ENCODE measurements around the gene PPARD.
"Not testable (repeated sequence)": the region's sequence is repeated elsewhere in the genome, so short reads cannot be mapped to it uniquely, and the experiment has no call there.

The PPARD gene

DNA sequence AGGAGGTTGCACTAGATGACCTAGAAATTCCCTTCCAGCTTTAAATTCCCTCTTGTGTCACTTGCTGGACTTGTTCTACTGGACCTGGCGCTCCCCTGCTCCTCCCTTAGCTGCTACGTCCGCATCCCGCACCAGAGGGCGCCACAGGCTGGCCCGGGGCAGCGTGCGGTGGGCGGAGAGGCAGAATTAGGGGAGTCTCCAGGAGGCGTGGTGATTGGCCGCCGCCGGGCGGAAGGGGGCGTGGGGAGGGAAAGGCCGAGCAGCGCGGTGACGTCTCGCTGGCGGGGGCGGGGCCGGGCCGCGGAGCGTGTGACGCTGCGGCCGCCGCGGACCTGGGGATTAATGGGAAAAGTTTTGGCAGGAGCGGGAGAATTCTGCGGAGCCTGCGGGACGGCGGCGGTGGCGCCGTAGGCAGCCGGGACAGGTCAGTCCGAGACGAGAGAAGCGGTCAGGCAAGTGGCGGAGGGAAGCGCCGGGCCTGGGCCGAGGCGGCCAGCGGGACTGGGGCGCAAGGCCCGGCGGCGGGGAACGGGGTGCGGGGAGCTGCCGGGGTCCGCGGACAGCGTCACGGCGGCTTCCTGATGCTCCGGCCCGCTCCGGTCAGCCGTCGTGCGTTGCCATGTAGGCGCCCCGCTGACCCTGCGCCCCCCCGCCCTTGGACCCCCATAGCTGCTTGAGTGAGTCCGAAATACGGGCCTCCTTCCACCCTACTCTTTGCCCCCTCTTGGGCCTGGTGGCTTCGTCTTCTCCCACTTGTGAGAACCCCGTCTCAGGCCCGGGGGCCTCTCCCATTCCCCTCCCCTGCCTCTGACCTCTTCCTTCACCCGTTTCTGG, at the start of gene PPARD:
TSS of gene PPARD (plus strand) at position 301 of the 834 bp plus-strand sequence. CDS start 68,530 bp downstream, outside the sequence.
- DNase-seq (ENCODE audit: low spot score) = peak; percentile 100

DNA sequence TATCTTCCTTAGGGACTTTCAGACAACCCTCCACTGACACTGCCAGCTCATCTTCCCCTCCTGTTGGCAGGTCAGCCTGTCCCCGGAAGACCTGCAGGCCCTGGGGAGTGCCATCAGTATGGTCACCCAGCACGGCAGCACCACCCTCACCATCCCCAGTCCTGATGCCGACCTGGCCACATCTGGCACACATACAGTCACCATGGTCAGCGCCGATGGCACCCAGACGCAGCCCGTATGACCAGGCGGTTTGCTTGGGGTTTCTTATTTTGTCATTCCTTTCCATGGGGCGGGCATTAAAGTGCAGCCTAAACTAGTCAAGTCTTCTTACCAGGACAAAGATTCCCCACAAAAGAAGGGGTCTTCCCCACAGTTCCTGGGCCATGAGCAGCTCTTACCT, 48.7 kb upstream of the PPARD start:
- DNase-seq (ENCODE audit: low spot score) = no peak

DNA sequence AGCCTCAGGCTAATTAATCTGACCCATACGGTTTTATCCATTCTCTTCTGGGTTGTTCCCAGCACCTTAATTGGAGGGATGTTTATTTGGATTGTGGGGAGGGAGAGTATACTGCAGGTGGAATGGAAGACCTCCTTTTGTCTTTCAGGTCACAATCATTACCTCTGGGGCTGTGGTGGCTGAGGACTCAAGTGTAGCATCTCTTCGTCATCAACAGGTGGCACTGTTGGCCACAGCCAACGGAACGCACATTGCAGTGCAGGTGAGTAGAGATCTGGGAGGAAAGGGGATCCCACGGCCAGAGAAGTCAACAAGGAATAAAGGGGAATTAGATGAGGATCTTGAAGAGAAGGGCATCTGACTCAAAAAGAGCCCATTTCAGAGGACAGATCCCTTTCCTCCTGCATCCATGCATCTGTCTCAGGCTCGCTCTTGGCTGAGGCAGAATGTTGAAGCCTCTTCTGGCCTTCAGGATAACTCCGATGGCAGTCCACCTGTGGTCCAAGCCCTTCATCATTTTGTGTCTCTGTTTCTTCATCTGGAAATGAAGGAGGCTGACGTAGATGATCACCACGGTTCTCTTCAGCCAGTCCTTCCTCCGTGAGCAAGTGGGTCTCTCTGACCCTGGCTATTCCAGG, 47.9 kb upstream of the PPARD start:
- peak; percentile 70 for DNase-seq (ENCODE audit: low spot score)

DNA sequence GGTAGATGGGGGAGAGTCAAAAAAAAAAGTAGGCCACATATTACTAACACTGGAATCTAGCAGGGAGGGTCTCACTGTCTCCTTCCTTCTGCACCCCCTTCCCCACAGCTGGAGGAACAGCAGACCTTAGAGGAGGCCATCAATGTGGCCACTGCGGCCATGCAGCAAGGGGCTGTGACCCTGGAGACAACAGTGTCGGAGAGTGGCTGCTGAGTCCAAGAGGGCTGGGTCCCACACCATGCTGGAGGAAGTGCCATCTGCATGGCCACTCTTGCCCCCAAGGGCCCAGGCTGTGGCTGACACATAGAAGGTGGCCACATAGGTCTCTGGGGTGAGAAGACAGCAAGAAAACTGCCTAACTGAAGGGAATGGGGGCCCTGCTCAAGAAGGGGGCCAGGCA, 47.3 kb upstream of the PPARD start:
- no peak for DNase-seq (ENCODE audit: low spot score)

DNA sequence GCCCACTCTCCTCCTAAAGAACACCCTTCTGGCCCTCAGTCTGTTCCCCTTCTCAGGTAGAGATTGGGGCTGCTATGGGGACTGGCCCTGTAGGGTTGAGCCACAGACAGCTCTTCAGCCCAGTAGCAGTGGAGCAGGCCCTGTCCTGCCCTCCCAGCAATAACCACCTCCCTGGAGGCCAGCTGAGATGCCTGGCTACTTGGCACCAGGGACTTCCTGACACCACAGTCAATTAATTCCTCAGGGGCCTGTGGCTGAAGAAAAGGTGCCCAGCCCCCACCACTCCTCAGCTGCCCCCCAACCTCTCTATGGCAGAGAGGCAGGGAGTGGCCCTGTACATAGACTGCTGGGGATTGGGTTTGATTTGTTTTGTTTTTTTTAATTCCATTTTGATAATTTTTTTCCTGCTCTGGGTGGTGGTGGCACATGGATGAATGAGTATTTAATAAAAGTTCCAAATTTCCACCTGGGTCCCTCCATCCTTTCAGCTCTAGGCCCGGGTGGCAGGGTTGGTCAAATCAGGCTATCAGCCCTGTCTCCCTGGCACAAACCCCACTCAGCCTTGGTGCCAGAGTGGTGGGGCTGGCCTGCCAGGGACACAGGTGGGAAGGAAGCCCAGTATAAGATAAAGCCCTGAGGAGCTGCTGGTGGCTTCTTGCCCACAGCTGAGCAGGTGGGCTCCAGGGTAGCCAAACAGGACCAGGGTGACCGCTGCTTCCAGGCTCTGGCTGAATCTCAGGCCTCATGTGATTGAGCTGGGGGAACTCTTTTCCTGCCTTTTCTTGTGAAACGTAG, 46.6 kb upstream of the PPARD start:
- no peak for DNase-seq (ENCODE audit: low spot score)

DNA sequence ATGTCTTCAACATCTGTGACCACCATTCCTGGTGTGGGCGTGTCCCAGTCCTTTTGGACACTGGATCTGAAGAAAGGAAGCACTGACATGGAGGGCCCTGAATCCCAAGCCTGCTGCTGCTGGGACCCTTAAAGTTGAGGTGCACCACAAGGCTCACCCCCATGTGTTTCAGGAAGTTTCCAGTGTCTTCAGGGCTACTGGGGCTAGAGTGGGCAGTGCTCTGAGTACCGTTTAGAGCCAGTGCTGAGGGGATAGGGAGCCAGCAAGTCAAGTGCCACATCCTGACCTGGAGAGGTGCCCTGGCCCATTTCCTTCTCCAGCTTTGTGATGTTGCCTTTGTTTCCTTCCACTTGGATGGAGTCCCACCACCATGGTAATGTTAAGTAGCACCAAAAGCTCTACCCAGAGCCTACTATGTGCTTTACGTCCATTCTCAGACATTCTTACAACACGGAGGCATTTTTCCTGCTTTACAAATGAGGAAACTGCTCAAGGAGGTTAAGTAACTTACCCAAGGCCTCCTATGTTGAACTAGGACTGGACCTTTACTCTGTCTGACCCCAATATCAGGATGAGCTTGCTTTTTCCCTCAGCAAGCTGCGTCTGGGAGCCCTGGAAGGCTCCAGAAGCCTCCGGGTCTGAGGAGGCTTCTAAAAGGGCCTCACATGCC, 45.3 kb upstream of the PPARD start:
- DNase-seq (ENCODE audit: low spot score) = no peak

DNA sequence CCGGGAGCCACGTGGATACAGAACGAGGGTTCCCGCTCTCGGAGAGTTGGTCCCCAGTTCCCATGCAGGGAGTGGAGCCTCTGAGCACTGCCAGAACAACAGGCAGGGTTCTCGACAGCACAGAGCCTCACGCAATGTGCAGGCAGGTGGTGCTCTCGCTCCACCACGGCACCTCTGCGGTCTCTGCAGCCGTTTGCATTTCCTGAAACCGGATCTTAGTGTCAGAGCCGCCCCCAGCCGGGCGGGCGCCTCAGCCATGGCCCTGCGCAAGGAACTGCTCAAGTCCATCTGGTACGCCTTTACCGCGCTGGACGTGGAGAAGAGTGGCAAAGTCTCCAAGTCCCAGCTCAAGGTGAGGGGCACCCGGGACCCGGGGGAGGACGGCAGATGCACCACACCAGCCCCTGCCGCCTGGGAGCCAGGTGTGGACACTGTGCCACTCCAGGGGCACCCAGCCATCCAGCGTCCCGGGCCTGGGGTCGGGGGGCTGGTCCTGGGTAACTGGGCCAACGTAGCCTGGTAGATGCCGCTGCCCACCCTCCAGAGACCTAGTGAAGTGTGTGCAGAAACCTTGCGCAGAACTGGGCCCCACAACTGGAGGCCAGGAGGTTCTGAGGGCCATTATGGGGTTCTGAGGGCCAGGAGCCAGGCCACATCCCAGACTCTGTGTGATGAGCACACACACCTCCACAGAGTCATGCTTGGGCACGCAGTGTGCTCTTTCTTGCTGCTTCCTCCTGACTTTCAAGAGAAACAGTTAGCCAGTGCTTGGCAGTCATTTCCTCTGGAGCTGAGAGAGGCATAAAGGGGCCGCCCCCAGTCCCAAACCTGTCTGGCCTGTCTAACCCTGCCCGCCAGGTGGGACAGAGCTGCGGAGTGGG, 44.5 kb upstream of the PPARD start, which contains the start of gene DEF6:
TSS of gene DEF6 (plus strand) at position 218 of the 881 bp plus-strand sequence. CDS start at position 257, 39 bp downstream.
- peak; percentile 74 for DNase-seq (ENCODE audit: low spot score)

DNA sequence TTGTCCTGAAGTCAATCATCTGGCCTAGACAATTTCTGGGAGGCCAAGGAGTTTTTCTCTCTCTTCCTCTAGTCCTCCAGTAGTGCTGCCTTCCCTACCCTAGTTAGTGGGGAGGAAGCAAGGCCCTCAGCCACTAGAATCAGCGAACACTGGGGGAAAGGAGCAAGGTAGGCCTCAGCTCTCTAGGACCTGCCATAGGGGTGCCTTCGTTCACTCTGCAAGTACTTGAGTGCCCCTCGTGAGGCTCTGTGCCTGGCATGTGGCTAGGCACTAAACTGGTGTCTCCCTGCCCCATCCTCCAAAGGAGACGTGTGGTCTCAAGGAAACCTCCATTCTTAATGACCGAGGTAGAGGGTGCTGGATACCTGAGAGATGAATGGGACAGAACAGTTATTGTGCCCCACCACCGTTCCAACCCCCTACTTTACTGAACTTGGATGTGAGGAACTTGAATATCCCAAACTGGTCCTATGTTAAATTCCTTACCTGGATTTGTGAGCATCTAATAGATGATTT, 43.7 kb upstream of the PPARD start:
- DNase-seq (ENCODE audit: low spot score) = no peak

DNA sequence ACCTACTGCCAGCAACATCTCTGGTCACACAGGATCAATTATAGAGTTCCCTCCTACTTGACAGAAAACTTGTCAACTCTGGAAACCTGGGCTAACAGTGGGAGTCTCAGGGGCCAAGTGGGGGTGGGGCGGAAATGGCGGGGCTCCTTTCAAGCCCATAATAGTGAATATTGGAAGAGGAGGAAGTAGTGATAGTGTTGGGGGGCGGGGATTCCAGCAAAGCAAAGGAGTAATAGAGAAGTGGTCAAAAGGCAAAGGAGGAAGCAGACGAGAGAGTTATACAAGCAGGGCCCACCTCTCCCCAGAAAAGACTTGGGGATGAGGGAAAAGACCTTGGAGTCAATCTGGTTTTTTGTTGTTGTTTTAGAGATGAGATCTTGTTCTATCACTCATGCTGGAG, 42.7 kb upstream of the PPARD start:
- no peak for DNase-seq (ENCODE audit: low spot score)

DNA sequence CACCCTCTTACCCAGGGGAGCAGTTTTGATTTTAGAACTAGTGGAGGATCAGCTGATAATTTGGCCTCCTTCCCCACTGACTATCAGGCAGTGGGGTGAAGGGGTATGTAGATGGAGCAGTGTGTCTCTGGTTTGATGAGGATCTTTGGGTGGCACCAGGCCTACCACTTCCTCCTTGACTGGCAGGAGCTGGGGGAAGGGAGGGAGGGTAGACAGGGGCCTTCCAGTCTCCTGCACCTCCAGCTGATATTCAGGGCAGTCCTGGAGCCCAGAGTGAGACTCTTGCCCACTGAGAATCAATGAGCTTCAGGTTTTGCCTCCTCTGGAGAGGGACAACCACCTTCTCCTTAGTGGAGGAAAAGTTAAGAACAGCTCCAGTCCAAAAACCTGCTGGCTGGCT, 41.5 kb upstream of the PPARD start:
- DNase-seq (ENCODE audit: low spot score) = no peak

DNA sequence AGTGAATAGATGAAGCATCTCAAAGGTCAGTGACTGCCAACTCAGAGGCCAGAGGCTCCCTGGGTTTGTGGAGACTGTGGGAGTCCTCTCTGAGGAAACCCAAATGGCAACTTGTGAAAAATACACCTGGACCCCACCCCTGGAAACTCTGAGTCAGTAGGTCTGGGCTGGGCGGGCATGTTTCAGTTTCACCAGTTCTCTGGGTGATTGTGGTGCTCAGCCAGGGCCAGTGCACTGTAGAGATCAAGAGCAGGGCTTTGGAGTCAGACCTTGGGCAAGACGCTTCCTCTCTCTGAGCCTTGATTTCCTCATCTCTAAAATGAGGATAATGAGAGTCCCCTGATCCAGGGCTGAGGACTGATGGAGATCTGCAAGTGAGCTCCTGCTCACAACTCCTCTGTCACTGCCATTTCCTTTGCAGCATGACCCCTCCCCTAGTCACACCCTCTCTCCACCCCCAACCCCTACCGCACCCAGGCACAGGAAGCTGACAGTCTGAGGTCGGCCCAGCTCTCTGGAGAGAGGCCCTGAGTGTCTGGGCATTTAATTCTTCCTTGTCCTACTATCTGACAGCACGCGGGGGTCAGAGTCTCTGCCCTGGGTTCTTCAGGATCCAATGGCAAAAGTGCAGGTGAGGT, 39.6 kb upstream of the PPARD start:
- DNase-seq (ENCODE audit: low spot score) = no peak

DNA sequence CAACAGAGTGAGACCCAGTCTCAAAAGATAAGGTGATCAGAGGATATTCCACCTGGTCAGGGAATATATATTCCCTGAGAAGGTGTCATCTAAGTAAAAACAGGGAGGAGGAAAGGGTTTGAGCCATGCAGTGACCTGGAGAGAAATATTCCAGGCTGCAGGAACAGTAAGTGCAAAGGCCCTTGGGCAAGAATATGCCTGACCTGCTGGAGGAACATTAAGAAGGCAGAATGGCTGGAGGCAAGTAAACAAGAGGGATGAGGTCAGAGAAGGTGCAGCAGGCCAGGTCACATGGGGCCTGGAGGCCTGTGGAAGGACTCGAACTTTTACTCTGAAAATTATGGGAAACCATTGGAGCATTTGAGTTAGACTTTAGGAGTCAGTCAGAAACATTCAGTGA, 38.1 kb upstream of the PPARD start:
- DNase-seq (ENCODE audit: low spot score) = no peak

DNA sequence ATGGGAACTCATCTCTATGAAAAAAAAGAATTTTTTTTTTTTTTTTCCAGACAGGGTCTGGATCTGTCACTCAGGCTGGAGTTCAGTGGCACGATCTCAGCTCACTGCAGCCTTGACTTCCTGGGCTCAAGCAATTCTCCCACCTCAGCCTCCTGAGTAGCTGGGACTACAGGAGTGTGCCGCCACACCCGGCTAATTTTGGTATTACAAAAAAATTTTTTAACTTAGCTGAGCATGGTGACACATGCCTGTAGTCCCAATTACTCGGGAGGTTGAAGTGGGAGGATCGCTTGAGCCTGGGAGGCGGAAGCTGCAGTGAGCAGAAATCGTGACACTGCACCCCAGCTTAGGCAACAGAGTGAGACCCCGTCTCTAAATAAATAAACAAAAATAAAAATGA, 37.2 kb upstream of the PPARD start:
- DNase-seq (ENCODE audit: low spot score) = no peak

DNA sequence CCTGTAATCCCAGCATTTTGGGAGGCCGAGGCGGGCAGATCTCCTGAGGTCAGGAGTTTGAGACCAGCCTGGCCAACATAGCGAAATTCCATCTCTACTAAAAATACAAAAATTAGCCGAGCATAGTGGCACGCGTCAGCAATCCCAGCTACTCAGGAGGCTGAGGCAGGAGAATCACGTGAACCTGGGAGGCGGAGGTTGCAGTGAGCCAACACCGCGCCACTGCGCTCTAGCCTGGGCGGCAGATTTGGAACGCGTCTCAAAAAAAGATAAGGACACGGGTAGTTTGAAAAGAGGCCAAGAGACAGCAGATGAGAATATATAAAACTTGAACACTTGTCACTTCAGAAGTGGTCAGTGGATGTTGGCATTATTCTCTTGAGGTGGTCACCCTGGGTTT, 35.2 kb upstream of the PPARD start:
- not testable (repeated sequence) for DNase-seq (ENCODE audit: low spot score)

DNA sequence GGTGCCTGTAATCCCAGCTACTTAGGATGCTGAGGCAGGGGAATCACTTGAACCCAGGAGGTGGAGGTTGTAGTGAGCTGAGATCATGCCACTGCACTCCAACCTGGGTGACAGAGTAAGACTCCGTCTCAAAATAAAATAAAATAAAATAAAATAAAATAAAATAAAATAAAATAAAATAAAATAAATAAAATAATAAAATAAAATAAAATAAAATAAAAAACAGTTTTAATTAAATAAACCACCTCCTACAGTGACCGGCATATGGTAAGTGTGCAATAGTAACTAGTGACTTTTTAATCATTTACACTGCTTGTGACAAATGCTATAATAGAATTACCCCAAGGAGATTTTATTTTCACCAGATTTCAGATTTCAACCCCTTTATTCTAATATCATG, 33.8 kb upstream of the PPARD start:
- not testable (repeated sequence) for DNase-seq (ENCODE audit: low spot score)

DNA sequence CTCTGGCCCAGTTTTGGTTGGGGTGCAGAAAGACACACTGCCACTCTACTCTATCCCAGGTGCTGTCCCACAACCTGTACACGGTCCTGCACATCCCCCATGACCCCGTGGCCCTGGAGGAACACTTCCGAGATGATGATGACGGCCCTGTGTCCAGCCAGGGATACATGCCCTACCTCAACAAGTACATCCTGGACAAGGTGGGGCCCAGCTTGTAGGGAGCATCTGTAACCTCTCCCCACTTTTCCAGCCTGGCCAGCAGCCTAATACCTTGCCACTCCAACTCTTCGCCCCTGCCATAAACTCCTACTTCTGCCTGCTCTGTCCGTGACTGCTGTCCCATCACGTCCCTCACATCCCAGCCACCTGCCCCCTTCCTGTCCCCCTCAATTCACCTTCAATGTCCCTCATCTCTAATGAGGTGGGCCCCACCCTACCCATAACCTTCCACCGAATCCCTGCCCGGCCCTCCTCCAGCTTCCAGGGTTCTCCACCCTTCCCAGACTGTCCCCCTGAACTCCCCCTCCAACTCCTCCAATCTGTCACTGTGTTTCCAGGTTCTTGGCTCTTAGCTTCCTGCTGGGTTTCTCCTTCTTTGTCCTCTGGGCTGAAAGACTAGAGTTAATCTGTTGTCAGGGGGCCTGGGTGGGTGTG, 32.6 kb upstream of the PPARD start:
- DNase-seq (ENCODE audit: low spot score) = no peak

DNA sequence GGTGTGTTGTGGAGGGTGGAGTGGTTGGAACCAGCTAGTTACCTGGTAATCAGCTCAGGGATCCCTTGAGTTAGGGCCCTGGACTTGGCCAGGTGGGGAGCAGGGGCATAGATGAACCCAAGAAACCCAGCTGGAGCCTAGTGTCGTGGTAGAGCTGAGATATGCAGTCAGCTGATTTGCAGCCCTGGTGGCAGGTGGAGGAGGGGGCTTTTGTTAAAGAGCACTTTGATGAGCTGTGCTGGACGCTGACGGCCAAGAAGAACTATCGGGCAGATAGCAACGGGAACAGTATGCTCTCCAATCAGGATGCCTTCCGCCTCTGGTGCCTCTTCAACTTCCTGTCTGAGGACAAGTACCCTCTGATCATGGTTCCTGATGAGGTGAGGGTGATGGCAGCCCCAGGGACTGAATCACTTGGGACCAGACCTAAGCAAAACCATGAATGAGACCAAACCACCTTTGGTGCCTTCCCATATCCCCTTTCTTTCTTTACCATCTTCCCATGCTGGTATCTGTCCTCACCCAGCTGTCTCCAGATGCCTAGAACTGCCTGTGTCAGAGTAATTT, 32.0 kb upstream of the PPARD start:
- no peak for DNase-seq (ENCODE audit: low spot score)

DNA sequence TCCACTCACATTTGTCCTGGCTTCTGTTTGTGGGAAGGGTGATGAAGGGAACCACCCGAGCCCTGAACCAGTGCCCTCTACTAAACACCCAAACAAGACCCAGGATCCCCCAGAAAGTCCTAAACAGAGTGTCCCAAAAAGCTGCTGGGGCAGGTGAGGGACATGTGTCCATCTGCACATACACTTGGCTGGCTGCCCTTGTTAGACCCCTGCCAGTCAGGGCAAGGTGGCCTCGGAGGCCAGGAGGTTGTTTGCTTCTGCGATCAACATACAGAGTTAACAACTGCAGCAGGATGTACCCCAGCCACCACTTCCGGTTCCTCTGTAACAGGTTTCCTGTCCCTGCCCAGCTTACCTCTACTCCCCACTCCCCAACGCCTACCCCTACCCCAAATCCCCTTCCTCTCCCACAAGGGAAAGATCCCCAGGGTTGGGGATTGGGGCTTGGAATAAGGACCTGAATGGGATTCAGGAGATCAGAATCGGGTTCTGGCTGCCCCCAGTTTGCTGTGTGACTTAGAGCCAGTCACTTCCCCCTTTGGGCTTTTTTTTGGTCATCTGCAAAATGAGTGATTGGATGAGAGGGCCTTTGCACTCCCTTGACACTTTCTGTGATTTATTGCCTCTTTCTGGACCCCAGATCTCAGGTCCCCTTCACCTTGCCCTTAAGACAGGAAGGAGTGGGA, 30.8 kb upstream of the PPARD start:
- no peak for DNase-seq (ENCODE audit: low spot score)
